Measurements from ENCODE around the gene STK24.
A peak's percentile ranks its signal among the peaks of the same experiment; 100 is the strongest.

The STK24 gene

GRCh38 chr13:98446234-98446621, 130.7 kb downstream of the STK24 start:
- no peak for DNase-seq

- peak; percentile 55 for DNase-seq
These were observed 131.3 kb downstream of the STK24 start for GRCh38 chr13:98445340-98446233.

GRCh38 chr13:98444381-98444780, 132.5 kb downstream of the STK24 start:
- no peak for DNase-seq

GRCh38 chr13:98443800-98444325, 133.0 kb downstream of the STK24 start:
- no peak for DNase-seq

DNA sequence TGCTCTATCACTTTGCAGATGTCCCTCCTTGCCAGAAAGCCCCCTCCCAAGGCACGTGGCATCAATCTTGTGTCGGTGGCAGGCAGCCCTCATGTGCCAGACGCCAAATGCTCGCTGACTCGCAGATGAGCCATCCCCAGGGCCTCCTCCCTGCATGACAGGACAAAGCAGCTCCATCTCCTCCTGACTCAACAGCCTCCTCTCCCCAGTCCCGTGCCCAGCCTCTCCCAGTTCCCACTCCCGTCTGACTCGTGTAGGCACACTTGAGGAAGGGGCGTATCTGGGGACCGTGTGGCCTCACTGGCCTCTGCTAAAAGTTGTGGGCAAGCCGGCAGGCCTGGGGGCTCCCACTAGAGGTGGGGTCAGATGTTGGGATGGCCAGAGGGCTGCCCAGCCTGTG, 133.6 kb downstream of the STK24 start:
- no peak for DNase-seq

GRCh38 chr13:98442391-98443230, 134.3 kb downstream of the STK24 start:
- DNase-seq = no peak

- no peak for DNase-seq
These were observed 135.7 kb downstream of the STK24 start for GRCh38 chr13:98441056-98441676.

GRCh38 chr13:98440390-98441055, 136.4 kb downstream of the STK24 start:
- no peak for DNase-seq

DNA sequence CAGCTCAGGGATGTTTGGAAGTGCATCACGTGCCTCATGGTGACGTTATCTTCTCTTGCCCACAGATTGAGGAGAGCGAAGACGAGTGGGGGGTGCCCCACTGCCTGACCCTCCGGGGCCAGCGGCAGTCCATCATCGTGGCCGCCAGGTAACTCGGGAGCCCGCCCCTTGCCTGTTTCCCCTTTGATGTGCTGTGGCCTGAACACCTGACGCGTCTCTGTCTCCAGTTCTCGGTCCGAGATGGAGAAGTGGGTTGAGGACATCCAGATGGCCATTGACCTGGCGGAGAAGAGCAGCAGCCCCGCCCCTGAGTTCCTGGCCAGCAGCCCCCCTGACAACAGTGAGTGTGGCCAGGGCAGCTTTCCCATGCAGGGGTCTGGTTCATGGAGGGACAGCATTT, 137.0 kb downstream of the STK24 start:
- DNase-seq = no peak

- DNase-seq = no peak
These were observed 137.6 kb downstream of the STK24 start for GRCh38 chr13:98439126-98439828.

DNA sequence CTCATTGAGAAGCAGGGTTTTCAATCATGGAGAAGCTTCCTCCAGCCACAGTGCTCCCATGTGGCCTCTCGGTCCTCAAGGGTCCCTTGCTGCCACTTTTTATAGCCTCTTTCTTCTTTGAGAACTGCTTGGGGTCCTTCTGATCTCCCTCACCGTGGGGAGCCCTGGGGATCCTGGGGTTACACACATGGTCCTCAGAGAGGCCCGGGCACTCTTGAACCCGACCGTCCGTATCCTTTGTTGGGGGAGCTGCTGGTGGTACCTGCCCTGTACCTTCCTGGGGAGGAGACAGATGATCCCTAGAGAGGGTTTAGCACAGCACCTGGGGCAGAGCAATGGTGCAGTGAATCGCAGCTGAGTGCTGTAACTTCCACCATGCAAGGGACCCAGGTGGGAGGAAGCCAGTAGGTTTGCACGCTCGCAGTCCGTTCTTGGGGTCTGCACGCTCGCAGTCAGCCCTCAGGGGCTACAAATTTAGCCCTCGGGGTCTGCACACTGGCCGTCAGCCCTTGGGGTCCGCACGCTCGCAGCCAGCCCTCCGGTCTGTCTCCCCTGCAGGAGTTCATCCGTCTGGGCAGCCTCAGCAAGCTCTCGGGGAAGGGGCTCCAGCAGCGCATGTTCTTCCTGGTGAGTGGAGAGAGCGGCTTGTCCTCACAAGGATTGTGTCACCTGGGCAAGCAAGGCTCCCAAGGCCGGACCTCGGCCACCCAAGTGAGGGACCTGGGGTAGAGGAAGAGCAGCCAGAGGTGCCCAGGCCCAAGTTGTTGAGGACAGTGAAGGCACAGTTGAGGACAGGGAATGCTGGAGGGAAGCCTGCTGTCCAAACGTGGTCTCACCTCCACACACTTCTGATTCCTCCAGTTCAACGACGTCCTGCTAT, 138.4 kb downstream of the STK24 start:
- DNase-seq = no peak

- DNase-seq = no peak
These were observed 140.5 kb downstream of the STK24 start for GRCh38 chr13:98436233-98436910.

DNA sequence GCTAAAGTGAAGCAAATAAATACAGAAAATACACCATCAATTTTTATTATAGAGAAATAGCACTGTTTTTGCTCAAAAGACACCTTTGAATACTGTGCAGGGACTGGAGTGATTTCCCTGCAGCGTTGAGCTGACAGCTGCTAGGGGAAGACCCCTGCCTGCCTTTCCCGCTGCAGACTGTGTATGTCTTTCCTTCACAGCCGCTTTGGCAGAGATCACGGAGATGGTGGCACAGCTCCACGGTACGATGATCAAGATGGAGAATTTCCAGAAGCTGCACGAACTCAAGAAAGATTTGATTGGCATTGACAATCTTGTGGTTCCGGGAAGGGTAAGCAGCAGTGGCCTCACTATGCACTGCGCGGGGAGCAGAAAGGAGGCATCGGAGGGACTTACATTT, 141.5 kb downstream of the STK24 start:
- DNase-seq = no peak

DNA sequence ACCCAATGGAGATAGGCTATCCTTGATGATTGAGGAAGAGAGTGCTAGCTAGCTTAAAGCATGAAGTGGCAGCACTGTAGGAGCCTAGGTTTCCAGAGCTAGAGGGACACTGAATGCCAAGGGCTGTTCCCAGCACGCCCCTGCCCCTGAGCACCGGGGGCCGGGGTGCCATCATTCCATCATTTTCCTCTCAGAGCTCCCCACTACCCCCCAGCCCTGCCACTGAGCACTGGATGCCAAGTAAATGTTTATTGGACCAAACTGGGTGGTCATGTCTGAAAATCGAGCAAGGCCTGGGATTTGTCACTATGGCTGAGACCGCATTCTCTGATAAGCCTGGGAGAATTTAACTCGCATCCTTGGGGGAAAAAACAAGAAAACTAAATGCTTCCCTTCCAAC, 142.8 kb downstream of the STK24 start:
- no peak for DNase-seq

GRCh38 chr13:98433654-98434053, 143.3 kb downstream of the STK24 start:
- DNase-seq = no peak

DNA sequence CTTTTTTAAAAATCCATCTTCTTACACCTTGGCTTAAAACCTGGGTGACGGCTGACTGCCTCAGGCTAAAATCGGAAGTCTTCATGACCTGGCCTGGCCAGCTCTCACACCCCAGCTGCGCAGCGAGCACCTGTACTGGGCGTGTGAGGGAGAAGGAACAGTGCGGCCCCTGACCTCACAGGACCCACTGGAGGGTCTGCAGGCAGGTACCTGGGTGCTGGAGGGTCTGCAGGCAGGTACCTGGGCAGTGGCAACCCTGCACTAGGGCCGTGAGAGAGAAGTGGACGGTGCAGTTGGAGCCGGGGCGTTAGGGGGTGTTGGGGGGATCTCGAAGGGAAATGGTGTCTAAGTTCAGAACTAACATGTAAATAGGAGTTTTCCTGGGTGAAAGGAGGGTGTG, 144.3 kb downstream of the STK24 start:
- no peak for DNase-seq

DNA sequence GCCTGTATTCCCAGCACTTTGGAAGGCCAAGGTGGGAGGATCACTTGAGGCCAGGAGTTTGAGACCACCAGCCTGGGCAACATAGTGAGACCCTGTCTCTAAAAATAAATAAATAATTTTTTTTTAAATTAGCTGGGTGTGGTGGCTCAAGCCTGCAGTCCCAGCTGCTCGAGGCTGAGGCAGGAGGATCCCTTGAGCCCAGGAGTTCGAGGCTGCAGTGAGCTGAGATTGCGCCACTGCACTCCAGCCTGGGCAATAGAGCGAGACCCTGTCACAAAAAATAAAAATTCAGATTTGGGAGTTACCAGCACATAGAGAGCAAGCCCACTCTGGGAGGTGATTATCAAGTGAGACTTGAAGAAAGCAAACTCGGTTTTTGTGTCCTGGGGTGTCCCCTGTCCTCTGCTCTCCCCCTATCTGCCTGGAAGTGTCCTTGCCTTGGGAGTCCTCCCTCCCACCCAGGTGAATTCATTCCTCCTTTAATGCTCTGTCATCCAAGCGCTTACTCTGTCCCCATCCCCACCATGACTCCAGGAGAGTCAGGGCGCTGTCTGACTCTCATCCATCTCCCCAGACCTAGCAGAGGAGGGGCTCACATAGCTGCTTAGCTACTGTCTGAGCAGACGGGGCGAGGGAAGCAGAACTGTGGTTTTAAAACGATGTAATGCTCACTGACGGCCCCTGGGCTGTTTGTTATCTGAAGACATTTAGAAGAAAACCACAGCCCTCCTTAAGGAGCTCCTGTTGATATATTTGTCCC, 146.8 kb downstream of the STK24 start:
- DNase-seq = no peak

- DNase-seq = no peak
These were observed 147.4 kb downstream of the STK24 start for GRCh38 chr13:98429531-98429930.

DNA sequence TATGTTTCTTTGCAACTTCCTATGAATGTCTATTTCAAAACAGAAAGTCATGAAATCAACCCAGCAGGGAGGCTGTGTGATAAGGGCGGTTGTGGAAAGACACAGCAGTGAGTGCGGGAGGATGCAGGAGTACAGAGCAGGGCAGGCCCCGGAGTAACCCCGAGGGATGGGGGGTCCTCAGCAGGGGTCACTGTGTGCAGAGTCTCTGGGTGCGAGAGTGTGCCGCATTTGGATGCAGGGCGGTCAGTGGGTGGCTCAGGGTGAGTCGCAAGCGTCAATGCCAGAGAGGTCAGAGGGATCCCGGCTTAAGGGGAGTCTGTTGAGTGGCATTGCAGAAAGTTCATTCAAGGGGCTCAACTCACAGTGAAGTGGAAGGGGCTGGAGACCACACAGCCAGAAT, 147.8 kb downstream of the STK24 start:
- DNase-seq = no peak

All from stimulated activated naive CD4-positive, alpha-beta T cell treated with Interleukin-2 at 50 U/mL for 16 hours (primary cell).